ENCODE measurements around the gene ARHGAP23.
"Not testable (repeated sequence)": the region's sequence is repeated elsewhere in the genome, so short reads cannot be mapped to it uniquely, and the experiment has no call there.

- TF ChIP-seq CTCF (conservative IDR thresholded peaks at IDR 0.05; ENCODE audit: low read depth, low read length); EZH2 (IDR thresholded peaks at IDR 0.05; ENCODE audit: borderline replicate concordance, low read depth, low read length, poor library complexity, severe bottlenecking): not testable (repeated sequence)
These were observed 43.0 kb downstream of the ARHGAP23 start for GRCh38 chr17:38471253-38471652.

Measured in A673 (cell line).